GM19372 (cell line): Measurements from ENCODE around the gene COTL1.
"Not testable (repeated sequence)": the region's sequence is repeated elsewhere in the genome, so short reads cannot be mapped to it uniquely, and the experiment has no call there.

ENCODE experiments used
- ATAC-seq: cut with Tn5 transposase; IDR thresholded peaks from one replicate; pipeline ENCODE4 v1.9.1; 2021; ENCODE audit warnings: mild to moderate bottlenecking, low read depth, moderate library complexity; ENCODE audit not compliant: unreplicated experiment

Gene COTL1

DNA sequence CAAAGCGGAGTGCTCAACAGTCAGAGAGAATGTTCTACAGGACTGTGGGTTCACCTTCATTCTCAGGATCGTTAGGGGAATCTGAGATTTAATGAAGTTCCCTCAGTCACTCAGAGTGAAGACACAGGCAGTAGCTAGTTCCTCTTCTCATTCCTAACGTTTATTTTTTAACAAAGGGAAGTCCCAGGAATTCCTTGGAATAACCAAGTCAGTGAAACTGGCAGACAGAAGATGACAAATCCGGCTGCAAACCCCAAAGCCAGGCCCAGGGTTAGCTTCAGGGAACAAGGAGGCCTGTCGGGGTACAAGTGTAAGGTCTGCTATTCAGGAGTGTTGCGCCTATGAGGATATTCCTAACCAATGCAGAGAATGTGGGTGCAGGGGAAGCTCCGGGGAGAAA, 42.0 kb downstream of the COTL1 start:
- ATAC-seq: no peak

DNA sequence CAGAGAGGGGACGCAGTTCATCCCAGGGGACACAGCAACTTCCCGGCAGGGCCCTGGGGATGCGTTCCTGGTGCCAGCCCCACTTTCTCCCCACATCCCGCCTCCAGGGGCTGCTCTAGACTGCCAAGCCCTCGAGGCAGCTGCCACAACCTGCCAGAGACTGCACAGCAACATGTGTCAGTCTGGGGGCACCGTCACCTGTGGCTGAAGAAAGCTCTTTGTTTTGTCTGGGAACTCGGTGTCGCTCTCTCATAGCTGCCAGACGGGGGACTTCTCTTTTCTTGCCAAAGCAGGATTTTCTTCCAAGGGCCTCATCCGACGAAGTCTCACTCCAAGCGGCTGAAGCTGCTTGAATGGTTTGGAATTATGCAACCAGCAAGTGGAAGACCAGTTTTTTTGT, 43.7 kb downstream of the COTL1 start:
- no peak for ATAC-seq

DNA sequence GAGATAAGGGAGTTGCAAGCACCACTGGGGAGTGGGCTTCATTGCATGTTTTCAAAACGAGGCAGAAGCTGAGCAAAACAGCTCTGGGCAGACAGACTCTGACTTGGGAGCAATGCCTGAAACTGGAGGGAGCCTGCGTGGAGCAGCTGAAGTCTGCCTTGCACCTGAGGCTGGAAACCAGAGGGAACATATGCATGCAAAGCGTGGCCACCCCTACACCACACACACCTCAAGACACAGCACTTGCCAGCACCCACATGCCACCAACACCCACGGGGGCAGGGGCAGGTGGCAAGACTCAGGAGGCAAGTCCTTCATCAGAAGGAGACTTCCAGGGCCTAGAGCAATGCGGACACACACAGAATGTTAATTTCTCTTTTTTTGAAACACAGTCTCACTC, 45.8 kb downstream of the COTL1 start:
- ATAC-seq: no peak

DNA sequence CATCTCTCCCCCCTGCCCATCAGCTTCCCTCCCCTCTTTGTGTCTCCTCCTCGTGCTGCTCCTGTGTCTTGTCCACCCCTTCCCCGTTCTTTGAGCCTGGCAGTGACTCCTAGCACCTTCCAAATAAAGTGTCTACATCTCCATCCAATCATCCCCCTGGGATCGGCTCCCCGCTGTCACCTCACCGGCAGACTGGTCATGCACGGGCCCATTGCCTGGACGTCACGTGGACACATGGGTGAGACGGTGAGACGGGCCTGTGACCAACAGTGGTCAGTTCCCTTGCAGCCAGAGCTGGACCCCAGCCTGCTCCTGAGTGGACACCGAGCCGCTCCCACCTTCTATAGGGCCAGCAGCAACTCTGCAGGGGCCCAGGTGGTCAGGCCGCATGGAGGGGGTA, 46.4 kb downstream of the COTL1 start:
- ATAC-seq: no peak

DNA sequence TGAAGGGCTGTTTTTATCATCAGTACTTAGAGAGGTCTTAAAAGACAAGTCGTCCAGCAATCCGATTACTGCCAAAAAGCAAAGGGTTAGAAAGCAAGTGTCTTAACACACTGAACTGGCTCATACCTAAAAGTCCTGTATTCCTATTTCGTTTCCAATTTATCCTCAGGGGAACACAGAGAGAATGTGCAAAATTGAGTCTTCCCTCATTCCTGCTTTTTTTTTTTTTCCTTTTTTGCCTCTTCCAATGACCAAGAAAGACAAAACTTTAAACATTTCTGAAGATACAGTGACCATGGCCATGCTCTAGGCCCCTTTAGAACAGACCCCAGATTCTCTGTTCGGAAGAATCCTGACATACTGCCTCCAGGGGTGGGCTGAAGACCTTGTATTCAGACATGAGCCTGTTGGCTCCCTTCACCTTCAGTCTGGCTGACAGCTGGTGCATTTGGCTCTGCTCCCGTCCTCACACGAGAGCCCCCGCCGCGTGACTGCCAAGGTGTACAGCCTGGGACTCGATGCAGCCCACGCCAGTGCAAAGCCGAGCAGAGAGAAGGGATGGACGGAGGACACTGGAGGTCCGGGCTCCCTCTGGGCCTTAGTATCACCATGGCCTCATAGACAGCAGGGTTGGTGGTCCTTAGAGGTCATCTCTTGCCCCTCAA, 47.0 kb downstream of the COTL1 start:
- no peak for ATAC-seq

DNA sequence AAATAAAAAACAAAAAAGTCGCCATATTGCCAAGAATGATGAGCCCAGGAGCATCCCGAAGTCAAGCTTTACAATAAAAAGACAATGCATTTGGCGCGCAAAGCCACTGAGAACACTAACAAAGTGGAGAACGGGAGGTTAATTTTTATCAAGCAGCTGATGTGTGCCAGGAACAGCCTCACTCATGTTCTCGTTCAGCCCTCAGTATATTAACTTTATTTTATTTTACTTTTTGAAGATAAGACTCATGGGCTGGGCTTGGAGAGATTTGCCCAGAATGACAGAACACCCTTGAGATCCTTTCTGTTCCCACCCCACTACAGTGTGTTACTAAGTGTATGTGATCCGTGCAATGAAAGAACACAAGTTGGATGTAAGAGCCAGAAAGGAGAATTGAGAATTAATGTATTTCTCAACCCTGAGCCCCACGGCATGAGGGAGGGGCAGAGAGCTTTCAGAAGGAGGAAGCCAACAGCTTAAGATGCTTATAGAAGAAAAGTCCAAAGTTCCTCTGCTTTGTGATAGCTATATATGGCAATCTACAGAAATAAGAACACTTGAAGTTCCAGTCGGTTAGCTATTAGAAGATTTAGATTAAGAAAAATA, 48.4 kb downstream of the COTL1 start:
- ATAC-seq: no peak

DNA sequence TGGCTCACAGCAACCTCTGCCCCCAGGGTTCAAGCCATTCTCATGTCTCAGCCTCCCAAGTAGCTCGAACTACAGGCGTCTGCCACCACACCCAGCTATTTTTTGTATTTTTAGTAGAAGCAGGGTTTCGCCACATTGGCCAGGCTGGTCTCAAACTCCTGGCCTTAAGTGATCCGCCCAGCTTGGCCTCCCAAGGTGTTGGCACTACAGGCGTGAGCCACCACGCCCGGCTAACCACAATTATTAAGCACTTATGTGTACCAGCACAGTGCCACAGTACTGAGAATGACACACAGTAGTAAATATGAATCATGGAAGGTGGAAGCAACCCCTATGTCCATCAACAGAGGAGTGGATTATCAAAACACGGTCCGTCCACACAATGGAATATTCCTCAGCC, 49.8 kb downstream of the COTL1 start:
- ATAC-seq: no peak

DNA sequence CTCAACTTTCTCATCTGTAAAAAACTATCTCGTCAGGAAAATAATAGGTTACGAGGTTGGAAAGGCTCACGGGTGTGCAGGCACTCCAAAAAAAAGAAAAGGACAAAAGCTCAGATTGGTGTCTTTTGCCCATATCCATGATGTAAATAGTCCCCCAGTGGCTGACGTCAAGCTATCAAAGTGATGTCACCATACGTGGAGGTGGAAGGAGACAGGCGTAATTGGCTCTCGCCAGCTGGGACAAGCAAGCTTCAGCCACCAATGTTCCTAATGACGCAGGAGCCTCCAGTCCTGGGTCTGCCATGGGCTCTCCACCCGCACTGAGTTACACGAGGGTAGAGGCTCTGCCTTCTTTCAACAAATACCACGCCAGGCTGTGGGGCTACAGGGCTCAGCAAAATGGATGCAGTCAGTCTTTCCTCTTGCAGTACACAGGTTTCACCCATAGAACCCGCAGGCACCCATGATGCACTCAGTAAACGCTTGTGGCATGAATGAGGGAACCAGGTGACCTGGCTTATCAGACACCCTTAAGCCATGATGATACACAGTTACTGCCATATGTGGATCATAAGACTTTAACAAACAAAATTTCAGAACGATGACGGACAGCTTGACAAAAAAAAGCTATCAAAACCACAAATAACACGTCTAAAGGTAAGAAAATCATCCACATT, 50.5 kb downstream of the COTL1 start:
- ATAC-seq: no peak

DNA sequence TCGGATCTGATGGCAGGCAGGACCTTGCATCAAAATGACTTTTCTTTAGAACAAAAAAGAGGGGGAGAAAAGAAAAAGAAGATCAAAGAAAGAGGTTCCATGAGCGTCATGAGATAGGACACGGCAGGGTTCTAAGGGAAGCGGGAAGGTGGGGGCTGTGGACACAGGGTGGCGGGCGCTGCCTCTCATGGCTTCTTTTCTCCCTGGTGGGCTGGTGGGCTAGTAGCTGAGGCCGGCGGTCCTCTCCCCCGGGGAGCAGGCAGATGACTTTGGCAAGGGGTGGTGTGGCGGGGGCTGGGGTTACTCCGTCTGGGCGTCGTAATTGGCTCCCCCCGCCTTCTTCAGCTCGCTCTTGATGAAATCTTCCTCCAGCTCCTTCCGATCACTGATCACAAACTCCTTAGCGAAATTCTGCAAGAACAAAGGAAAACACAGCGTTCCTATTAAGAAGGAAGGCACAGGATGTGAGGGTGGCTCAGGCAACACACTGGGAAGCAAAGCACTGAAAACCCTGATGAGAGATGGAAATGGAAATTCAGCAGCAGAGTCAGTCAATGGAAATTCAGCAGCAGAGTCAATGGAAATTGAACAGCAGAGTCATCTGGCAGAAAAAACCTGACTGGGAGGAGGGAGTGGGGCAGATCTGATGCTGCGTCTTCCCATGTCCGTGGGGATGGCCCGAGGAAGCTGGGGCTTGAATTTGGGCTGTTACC, 51.2 kb downstream of the COTL1 start:
- ATAC-seq: no peak

DNA sequence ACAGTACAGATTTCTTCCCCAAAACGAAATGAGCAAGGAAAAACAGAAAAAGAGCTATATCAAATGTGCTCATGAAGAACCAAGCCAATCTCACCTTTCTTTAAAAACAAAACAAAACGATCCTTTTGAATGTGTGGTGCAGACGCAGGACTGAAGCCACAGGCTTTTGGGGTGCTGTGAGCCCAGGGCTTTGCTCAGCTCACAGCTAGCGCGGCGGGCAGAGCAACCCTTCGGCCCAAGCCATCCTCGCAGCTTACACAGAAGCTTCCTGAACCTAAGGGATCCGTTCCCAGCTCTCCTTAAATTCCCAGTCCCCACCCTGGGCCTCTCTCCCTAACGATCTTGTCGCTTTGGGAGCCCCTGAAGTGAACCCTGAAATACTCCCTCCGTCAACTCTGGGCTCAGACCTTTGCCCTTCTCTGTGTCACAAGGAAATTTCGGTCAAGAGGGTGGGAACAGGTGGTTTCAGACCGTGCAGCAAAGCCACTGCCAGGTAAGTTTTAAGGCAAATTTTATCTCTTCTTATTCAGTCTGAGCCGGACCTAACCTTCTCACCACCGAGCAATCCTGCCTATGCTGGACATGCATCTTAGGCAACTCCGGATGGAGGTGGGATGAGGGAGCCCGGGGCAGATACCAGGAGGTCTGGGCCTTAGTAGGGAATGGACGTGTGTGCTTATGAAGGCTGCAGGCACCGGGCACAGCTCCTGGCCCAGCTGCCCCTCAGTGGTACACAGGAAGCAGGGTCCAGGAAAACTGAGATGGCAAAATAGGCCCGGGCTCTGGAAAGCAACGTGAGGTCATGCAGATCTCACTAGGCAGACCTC, 52.0 kb downstream of the COTL1 start:
- no peak for ATAC-seq

DNA sequence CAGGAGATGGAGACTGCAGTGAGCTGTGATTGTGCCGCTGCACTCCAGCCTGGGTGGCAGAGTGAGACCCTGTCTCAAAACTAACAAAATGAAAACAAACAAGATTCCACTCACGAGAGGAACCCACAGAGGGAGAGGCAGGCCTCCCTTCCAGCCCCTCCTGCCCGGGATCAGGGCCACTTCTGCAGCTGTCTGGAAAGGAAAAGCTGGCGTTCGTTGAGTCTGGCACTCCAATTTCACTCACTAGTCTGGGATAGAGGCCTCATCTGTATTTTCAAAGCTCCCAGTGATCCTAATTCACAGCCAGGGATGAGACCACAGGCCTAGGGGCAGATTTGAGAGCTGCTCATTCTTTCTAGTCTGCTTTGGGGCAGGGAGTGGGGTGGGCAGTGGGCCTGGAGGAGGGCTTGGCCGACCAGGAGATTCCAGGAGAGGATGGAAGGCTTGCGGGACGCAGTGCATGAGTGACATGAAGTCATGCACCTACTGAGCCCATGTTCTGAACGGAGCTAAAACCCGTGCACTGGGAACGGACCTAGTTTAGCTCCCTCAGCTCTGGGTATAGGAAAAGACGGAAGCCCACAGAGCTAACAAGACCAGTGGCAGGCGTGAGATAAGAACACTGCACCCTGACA, 54.0 kb downstream of the COTL1 start:
- ATAC-seq: no peak

DNA sequence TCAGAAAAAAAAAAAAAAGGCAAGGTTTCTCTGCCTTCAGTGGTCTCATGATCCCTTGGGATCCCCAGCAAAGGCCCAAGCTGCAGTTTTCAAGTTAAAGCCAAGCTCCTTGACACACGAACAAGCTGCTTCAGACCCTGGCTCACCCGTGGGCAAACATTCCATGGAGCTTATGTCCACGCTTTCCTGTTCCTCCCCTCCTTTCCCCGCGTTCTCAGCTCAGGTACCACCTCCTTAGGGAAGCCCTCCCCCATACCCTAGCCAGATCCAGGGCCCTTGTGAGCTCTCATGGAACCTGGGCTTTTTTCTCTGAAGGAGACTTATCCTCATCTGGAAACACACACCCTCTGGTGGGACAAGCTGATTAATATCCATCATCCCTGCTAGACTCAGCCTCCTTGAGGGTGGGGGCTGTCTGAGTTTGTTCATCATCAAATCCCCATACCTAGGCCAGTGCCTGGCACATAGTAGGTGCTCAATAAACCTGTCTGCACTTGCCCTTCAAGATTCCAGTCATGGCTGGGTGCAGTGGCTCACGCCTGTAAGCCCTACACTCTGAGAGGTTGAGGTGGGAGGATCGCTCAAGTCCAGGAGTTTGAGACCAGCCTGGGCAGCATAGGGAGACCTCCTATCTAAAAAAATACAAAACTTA, 54.7 kb downstream of the COTL1 start:
- no peak for ATAC-seq

DNA sequence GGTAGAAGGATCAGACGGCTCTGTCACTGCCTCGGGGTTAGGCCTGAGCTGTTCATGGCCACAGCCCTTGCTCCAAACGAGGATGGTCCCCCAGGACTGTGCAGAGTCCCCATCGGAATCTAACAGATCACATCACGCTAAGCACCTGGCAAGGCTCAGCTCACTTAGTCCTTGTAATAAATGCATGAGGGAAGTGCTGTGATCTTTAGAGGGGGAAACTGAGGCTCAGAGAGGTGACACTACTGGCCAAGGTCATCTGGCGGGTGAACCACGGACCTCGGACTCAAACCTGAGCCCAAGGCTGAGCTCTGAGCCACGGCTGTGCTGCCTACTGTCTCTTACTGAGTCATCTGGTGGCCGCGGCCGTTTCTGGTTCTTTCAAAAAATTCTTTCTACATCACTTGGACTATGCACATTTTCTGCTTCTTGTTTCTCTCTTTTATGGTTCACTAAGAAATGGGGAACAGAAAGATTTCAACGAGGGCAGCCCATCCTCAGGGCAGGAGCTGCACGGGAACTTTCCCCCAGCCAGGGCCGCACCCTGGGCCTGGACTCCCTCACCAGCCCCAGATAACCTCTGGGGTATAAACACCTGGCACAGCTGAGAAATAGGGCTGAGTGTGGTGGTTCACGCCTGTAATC, 55.6 kb downstream of the COTL1 start:
- ATAC-seq: no peak

DNA sequence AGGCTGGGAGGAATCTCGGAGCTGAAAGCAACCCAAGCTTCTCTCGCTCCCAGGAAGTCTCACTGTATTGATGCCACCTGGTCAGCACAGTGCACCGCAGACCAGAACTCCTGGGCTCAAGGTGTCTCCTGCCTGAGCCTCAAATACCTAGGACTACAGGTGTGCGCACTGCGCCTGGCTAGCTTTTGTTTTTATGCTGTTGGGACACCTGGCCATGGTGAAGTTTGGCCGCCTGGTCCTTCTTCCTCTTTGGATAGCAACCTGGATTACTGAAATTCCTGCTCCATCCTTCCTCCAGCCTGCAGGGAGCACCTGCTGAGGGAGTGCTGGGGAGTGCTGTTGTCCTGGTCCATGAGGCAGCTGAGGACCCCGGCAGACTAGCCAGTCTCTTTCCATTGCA, 56.6 kb downstream of the COTL1 start:
- no peak for ATAC-seq

DNA sequence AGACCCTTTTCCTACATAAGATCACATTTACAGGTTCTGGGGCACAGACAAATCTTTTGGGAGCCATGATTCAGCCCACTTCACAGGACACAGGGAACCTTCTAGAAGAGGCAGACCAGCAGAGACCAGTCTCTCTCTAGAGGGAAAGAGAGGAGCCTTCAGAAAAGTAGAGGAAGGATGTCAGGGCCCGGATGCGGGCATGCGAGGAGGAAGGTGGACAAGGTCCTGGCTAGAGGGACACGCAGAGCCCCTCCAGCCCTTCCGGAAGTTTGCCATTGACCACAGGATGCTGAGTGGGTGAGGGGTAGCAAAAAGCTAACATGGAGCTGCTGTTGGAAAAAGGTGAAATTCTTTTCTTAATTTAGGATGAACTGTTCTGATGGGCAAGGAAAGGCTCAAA, 57.6 kb downstream of the COTL1 start:
- ATAC-seq: no peak

DNA sequence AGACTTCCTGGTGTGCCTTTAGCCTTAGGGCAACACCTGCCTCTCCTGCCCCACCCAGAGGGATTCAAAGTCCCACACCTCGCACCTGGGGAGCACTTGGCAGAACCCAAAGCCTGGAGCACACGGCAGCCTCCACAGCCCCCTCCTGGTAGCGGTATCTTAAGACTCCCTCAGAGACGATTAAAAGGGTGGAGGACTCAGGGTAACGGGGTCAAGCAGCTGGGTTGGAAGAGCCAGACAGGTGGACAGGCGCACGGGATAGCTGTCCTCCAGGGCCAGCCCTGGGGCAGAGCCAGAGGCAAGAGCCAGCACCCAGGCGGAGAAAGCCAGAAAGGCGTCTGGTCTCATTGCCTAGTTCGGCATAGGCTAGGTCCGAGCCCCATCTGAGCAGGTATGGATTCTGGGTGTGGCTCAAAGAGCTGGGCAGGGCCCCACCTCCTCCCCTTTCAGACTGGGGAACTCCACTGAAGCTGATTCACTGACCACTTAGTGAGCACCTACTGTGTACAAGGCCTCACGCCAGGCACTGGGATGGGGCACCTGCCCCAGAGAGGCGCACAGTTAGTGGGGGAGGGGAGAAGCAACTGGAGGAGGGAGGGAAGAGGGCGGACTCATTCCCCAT, 58.5 kb downstream of the COTL1 start:
- no peak for ATAC-seq

DNA sequence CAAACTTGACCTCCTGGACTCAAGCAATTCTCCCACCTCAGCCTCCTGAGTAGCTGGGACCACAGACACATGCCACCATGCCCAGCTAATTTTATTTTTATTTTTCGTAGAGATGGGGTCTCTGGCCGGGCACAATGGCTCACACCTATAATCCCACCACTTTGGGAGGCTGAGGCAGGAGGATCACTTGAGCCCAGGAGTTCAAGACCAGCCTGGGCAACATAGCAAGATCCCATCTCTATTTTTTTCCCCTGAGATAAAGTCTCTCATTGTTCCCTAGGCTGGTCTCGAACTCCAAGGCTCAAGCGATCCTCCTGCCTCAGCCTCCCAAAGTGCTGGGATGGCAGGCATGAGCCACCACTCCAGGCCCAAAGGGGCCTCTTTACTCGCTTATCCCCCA, 59.0 kb downstream of the COTL1 start:
- not testable (repeated sequence) for ATAC-seq

DNA sequence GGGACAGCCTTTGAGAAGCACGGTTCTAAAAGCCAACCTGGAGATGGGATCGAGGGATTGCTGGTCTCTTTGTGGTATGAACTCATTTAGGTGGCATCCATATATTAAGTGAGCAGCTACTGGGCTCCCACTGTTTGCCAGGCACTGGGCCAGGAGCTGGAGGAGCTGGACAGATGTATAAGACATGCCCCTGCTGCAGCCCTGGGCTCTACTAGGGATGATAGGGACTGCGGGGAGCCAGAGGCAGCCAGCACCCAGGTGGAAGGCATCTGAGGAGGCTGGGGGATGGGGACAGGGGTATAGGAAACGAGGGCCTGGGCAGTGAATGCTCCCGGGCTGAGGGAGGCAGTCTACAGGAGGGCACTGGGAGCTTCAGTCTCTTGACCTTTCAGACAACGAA, 60.4 kb downstream of the COTL1 start:
- ATAC-seq: no peak

DNA sequence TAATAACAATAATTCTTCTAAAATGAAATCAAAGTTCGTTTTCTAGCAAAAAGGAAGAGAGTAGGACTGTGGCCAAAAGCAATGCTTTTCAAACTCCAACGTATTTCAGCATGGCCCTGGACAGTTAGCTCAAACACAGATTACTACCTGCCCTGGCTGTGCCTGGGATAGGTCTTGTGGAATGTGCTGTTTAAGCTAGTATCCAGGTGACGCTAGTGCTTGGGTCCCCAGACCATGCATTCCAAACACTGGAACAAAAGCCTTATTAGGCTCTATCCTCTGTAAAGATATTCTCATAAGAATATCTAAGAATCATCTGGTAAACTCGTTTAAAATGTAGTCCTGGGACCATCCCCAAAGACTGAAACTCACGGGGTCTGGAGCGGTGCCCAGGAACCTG, 60.8 kb downstream of the COTL1 start:
- no peak for ATAC-seq
